Measurements from ENCODE around the gene HS3ST3A1.

The HS3ST3A1 gene

GRCh38 chr17:13539421-13539820 lies 62.3 kb downstream of the HS3ST3A1 start:
- WGBS, result 97% methylated on average over 3 of the region's 5 CpGs
- Histone ChIP-seq H3K23ac (ENCODE audit: low read length in 2 of 2) (no peak overlapping the region), H2AFZ (ENCODE audit: low read depth, low read length) (no peak overlapping the region), H3K9ac (ENCODE audit: low read length) (peak overlapping the region; percentile 80), H2AK5ac (ENCODE audit: low read length, severe bottlenecking) (no peak overlapping the region), H3K36me3 (ENCODE audit: control insufficient read depth in 1 of 2, insufficient read depth in 2 of 2, low read depth in 1 of 2, low read length in 2 of 2) (peaks cover 0 to 29% of the 10 kb centered on the region in 2 experiments), H4K91ac (ENCODE audit: low read length) (no peak overlapping the region), H3K4me2 (ENCODE audit: low read length, poor library complexity, severe bottlenecking) (no peak overlapping the region), H3K4ac (ENCODE audit: low read depth in 1 of 2, low read length in 2 of 2) (no peak overlapping the region), H3K4me1 (ENCODE audit: control insufficient read depth, insufficient read depth, low read depth, low read length) (no peaks in the 10 kb centered on the region), H3K9me3 (ENCODE audit: control insufficient read depth, low read length) (peaks cover 23% of the 10 kb centered on the region), H2BK15ac (ENCODE audit: low read depth, poor library complexity, severe bottlenecking) (no peak overlapping the region), H3K14ac (ENCODE audit: low read length in 2 of 2) (no peak overlapping the region), H3K4me3 (ENCODE audit: insufficient read depth in 1 of 2, low read depth in 1 of 2, low read length in 2 of 2) (peak overlapping the region in 1 of 2 experiments; percentile 19), H2BK5ac (ENCODE audit: low read depth, low read length, poor library complexity, severe bottlenecking) (no peak overlapping the region), H4K8ac (ENCODE audit: low read length) (no peak overlapping the region), H3K27me3 (ENCODE audit: control insufficient read depth in 1 of 2, insufficient read depth in 1 of 2, low read length in 2 of 2) (no peaks in the 10 kb centered on the region), H3K18ac (ENCODE audit: low read depth in 1 of 2, low read length in 2 of 2) (no peak overlapping the region), H3K79me1 (replicated peaks; ENCODE audit: low read length, poor library complexity, severe bottlenecking) (no peaks in the 10 kb centered on the region), H2BK120ac (ENCODE audit: low read depth, low read length) (no peak overlapping the region), H3K27ac (ENCODE audit: low read length, poor library complexity, severe bottlenecking) (no peak overlapping the region), H2BK12ac (ENCODE audit: low read length in 2 of 2) (no peak overlapping the region)
- no peak for DNase-seq

- Histone ChIP-seq H3K27ac (ENCODE audit: low read length, poor library complexity, severe bottlenecking) (no peak overlapping the region), H3K4me3 (ENCODE audit: insufficient read depth in 1 of 2, low read depth in 1 of 2, low read length in 2 of 2) (peak overlapping the region in 1 of 2 experiments; percentile 19), H3K18ac (ENCODE audit: low read depth in 1 of 2, low read length in 2 of 2) (no peak overlapping the region), H3K9me3 (ENCODE audit: control insufficient read depth, low read length) (peaks cover 23% of the 10 kb centered on the region), H3K9ac (ENCODE audit: low read length) (no peak overlapping the region), H3K27me3 (ENCODE audit: control insufficient read depth in 1 of 2, insufficient read depth in 1 of 2, low read length in 2 of 2) (no peaks in the 10 kb centered on the region), H2BK12ac (ENCODE audit: low read length in 2 of 2) (no peak overlapping the region), H4K8ac (ENCODE audit: low read length) (no peak overlapping the region), H3K36me3 (ENCODE audit: control insufficient read depth in 1 of 2, insufficient read depth in 2 of 2, low read depth in 1 of 2, low read length in 2 of 2) (peaks cover 0 to 32% of the 10 kb centered on the region in 2 experiments), H2AK5ac (ENCODE audit: low read length, severe bottlenecking) (no peak overlapping the region), H2BK120ac (ENCODE audit: low read depth, low read length) (no peak overlapping the region), H3K23ac (ENCODE audit: low read length in 2 of 2) (no peak overlapping the region), H3K14ac (ENCODE audit: low read length in 2 of 2) (no peak overlapping the region), H3K4me1 (ENCODE audit: control insufficient read depth, insufficient read depth, low read depth, low read length) (no peaks in the 10 kb centered on the region), H3K4ac (ENCODE audit: low read depth in 1 of 2, low read length in 2 of 2) (no peak overlapping the region), H2BK5ac (ENCODE audit: low read depth, low read length, poor library complexity, severe bottlenecking) (no peak overlapping the region), H3K4me2 (ENCODE audit: low read length, poor library complexity, severe bottlenecking) (no peak overlapping the region), H3K79me1 (replicated peaks; ENCODE audit: low read length, poor library complexity, severe bottlenecking) (no peaks in the 10 kb centered on the region), H2BK15ac (ENCODE audit: low read depth, poor library complexity, severe bottlenecking) (no peak overlapping the region), H2AFZ (ENCODE audit: low read depth, low read length) (no peak overlapping the region), H4K91ac (ENCODE audit: low read length) (no peak overlapping the region)
- 94% methylated on average over 4 of the region's 4 CpGs for WGBS
- no peak for DNase-seq
Observed at GRCh38 chr17:13538841-13539411, 62.8 kb downstream of the HS3ST3A1 start.

GRCh38 chr17:13537871-13538643 lies 63.7 kb downstream of the HS3ST3A1 start:
- H3K18ac ChIP-seq (ENCODE audit: low read depth in 1 of 2, low read length in 2 of 2), result no peak overlapping the region
- peaks cover 23% of the 10 kb centered on the region for H3K9me3 ChIP-seq (ENCODE audit: control insufficient read depth, low read length)
- WGBS, result 95% methylated on average over 5 of the region's 6 CpGs
- H3K4me3 ChIP-seq (ENCODE audit: insufficient read depth in 1 of 2, low read depth in 1 of 2, low read length in 2 of 2), result no peak overlapping the region
- H3K9ac ChIP-seq (ENCODE audit: low read length), result no peak overlapping the region
- no peak overlapping the region for H3K23ac ChIP-seq (ENCODE audit: low read length in 2 of 2)
- H4K91ac ChIP-seq (ENCODE audit: low read length), result no peak overlapping the region
- no peak overlapping the region for H2BK120ac ChIP-seq (ENCODE audit: low read depth, low read length)
- H3K4me2 ChIP-seq (ENCODE audit: low read length, poor library complexity, severe bottlenecking), result no peak overlapping the region
- no peak overlapping the region for H2BK12ac ChIP-seq (ENCODE audit: low read length in 2 of 2)
- H3K4me1 ChIP-seq (ENCODE audit: control insufficient read depth, insufficient read depth, low read depth, low read length), result no peaks in the 10 kb centered on the region
- H2BK15ac ChIP-seq (ENCODE audit: low read depth, poor library complexity, severe bottlenecking), result no peak overlapping the region
- H3K4ac ChIP-seq (ENCODE audit: low read depth in 1 of 2, low read length in 2 of 2), result no peak overlapping the region
- H2AFZ ChIP-seq (ENCODE audit: low read depth, low read length), result no peak overlapping the region
- H3K27me3 ChIP-seq (ENCODE audit: control insufficient read depth in 1 of 2, insufficient read depth in 1 of 2, low read length in 2 of 2), result no peaks in the 10 kb centered on the region
- H3K14ac ChIP-seq (ENCODE audit: low read length in 2 of 2), result no peak overlapping the region
- H3K27ac ChIP-seq (ENCODE audit: low read length, poor library complexity, severe bottlenecking), result no peak overlapping the region
- no peak overlapping the region for H2BK5ac ChIP-seq (ENCODE audit: low read depth, low read length, poor library complexity, severe bottlenecking)
- DNase-seq, result no peak
- H3K79me1 ChIP-seq (replicated peaks; ENCODE audit: low read length, poor library complexity, severe bottlenecking), result no peaks in the 10 kb centered on the region
- no peak overlapping the region for H2AK5ac ChIP-seq (ENCODE audit: low read length, severe bottlenecking)
- H3K36me3 ChIP-seq (ENCODE audit: control insufficient read depth in 1 of 2, insufficient read depth in 2 of 2, low read depth in 1 of 2, low read length in 2 of 2), result peaks cover 0 to 32% of the 10 kb centered on the region in 2 experiments
- no peak overlapping the region for H4K8ac ChIP-seq (ENCODE audit: low read length)

- WGBS, result 93% methylated on average over 4 of the region's 5 CpGs
Observed at GRCh38 chr17:13537167-13537731, 64.5 kb downstream of the HS3ST3A1 start.

More at GRCh38 chr17:13537167-13537731, 64.5 kb downstream of the HS3ST3A1 start:
- no peak overlapping the region for H2BK5ac ChIP-seq (ENCODE audit: low read depth, low read length, poor library complexity, severe bottlenecking)
- no peak overlapping the region for H2BK15ac ChIP-seq (ENCODE audit: low read depth, poor library complexity, severe bottlenecking)
- DNase-seq, result no peak
- H3K27ac ChIP-seq (ENCODE audit: low read length, poor library complexity, severe bottlenecking), result no peak overlapping the region
- no peaks in the 10 kb centered on the region for H3K4me1 ChIP-seq (ENCODE audit: control insufficient read depth, insufficient read depth, low read depth, low read length)
- no peak overlapping the region for H3K4me3 ChIP-seq (ENCODE audit: insufficient read depth in 1 of 2, low read depth in 1 of 2, low read length in 2 of 2)
- peaks cover 0 to 38% of the 10 kb centered on the region in 2 experiments for H3K36me3 ChIP-seq (ENCODE audit: control insufficient read depth in 1 of 2, insufficient read depth in 2 of 2, low read depth in 1 of 2, low read length in 2 of 2)
- H3K79me1 ChIP-seq (replicated peaks; ENCODE audit: low read length, poor library complexity, severe bottlenecking), result no peaks in the 10 kb centered on the region
- no peak overlapping the region for H4K91ac ChIP-seq (ENCODE audit: low read length)
- no peak overlapping the region for H3K4me2 ChIP-seq (ENCODE audit: low read length, poor library complexity, severe bottlenecking)
- H2BK120ac ChIP-seq (ENCODE audit: low read depth, low read length), result no peak overlapping the region
- no peak overlapping the region for H2AK5ac ChIP-seq (ENCODE audit: low read length, severe bottlenecking)
- no peak overlapping the region for H2BK12ac ChIP-seq (ENCODE audit: low read length in 2 of 2)
- no peaks in the 10 kb centered on the region for H3K27me3 ChIP-seq (ENCODE audit: control insufficient read depth in 1 of 2, insufficient read depth in 1 of 2, low read length in 2 of 2)
- H3K4ac ChIP-seq (ENCODE audit: low read depth in 1 of 2, low read length in 2 of 2), result no peak overlapping the region
- no peak overlapping the region for H3K23ac ChIP-seq (ENCODE audit: low read length in 2 of 2)
- H4K8ac ChIP-seq (ENCODE audit: low read length), result no peak overlapping the region
- no peak overlapping the region for H3K14ac ChIP-seq (ENCODE audit: low read length in 2 of 2)
- no peak overlapping the region for H2AFZ ChIP-seq (ENCODE audit: low read depth, low read length)
- no peak overlapping the region for H3K9ac ChIP-seq (ENCODE audit: low read length)
- no peak overlapping the region for H3K18ac ChIP-seq (ENCODE audit: low read depth in 1 of 2, low read length in 2 of 2)
- peaks cover 23% of the 10 kb centered on the region for H3K9me3 ChIP-seq (ENCODE audit: control insufficient read depth, low read length)
